Nephron (organoid): ENCODE data around the gene DRGX.

Experiments used
- H3K27ac Mint-ChIP-seq, 3 experiments: 2 replicates each; pipeline ENCODE4 v1.8.0; 2020; ENCODE audit warnings: mixed read lengths in 3 of 3, mild to moderate bottlenecking in 2 of 3, moderate library complexity in 1 of 3
- H3K27me3 Mint-ChIP-seq: 2 replicates; pipeline ENCODE4 v1.8.0; 2021; ENCODE audit warnings: low read depth, mild to moderate bottlenecking, moderate library complexity, mixed read lengths
- H3K36me3 Mint-ChIP-seq: 2 replicates; pipeline ENCODE4 v1.8.0; 2020; ENCODE audit warnings: low read depth, mixed read lengths
- H3K4me1 Mint-ChIP-seq: 2 replicates; pipeline ENCODE4 v1.8.0; 2020; ENCODE audit warnings: mixed read lengths
- H3K4me3 Mint-ChIP-seq, 3 experiments: 2 replicates each; pipeline ENCODE4 v1.8.0; 2020; ENCODE audit warnings: mild to moderate bottlenecking in 3 of 3, mixed read lengths in 3 of 3, moderate library complexity in 2 of 3
- H3K9me3 Mint-ChIP-seq: 2 replicates; pipeline ENCODE4 v1.8.0; 2020; ENCODE audit warnings: mixed read lengths
- TF ChIP-seq, protein P1 (sequence below), 3 experiments: fragments of 200-600 bp; sonication (generic); IDR thresholded peaks; one replicate each; pipeline ENCODE4 v1.5.0; 2021; ENCODE audit warnings: antibody characterized with exemption in 3 of 3; ENCODE audit not compliant: unreplicated experiment in 3 of 3

DRGX gene

GRCh38 chr10:49395741-49396665 is at the start of gene DRGX:
Gene DRGX, minus strand, starts transcription at chr10:49396089. Its CDS starts 649 bp downstream, at chr10:49395440.
- peaks cover 99% of the 10 kb centered on the region for H3K27me3 Mint-ChIP-seq
- H3K4me1 Mint-ChIP-seq, result peaks cover 6% of the 10 kb centered on the region
- TF ChIP-seq, protein P1, sequence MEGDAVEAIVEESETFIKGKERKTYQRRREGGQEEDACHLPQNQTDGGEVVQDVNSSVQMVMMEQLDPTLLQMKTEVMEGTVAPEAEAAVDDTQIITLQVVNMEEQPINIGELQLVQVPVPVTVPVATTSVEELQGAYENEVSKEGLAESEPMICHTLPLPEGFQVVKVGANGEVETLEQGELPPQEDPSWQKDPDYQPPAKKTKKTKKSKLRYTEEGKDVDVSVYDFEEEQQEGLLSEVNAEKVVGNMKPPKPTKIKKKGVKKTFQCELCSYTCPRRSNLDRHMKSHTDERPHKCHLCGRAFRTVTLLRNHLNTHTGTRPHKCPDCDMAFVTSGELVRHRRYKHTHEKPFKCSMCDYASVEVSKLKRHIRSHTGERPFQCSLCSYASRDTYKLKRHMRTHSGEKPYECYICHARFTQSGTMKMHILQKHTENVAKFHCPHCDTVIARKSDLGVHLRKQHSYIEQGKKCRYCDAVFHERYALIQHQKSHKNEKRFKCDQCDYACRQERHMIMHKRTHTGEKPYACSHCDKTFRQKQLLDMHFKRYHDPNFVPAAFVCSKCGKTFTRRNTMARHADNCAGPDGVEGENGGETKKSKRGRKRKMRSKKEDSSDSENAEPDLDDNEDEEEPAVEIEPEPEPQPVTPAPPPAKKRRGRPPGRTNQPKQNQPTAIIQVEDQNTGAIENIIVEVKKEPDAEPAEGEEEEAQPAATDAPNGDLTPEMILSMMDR (IDR thresholded peaks at IDR 0.05; ENCODE audit: unreplicated experiment in 3 of 3), result no peak
- no peaks in the 10 kb centered on the region for H3K36me3 Mint-ChIP-seq
- H3K4me3 Mint-ChIP-seq, result peak within 1 kb of the TSS; percentile 6 to 53 (median 29)
- no peak within 1 kb of the TSS for H3K27ac Mint-ChIP-seq
- H3K9me3 Mint-ChIP-seq, result no peaks in the 10 kb centered on the region

GRCh38 chr10:49444349-49444748 is 48.5 kb upstream of the DRGX start:
- H3K27ac Mint-ChIP-seq, result no peak overlapping the region
- TF ChIP-seq, protein P1 (IDR thresholded peaks at IDR 0.05; ENCODE audit: unreplicated experiment in 3 of 3), result no peak
- peaks cover 18% of the 10 kb centered on the region for H3K9me3 Mint-ChIP-seq
- H3K27me3 Mint-ChIP-seq, result no peaks in the 10 kb centered on the region
- peaks cover 20% of the 10 kb centered on the region for H3K36me3 Mint-ChIP-seq
- H3K4me3 Mint-ChIP-seq, result no peak overlapping the region
- no peaks in the 10 kb centered on the region for H3K4me1 Mint-ChIP-seq

GRCh38 chr10:49442863-49443262 is 47.0 kb upstream of the DRGX start:
- no peak overlapping the region for H3K4me3 Mint-ChIP-seq
- peaks cover 8% of the 10 kb centered on the region for H3K9me3 Mint-ChIP-seq
- H3K27ac Mint-ChIP-seq, result no peak overlapping the region
- H3K27me3 Mint-ChIP-seq, result no peaks in the 10 kb centered on the region
- peaks cover 12% of the 10 kb centered on the region for H3K36me3 Mint-ChIP-seq
- TF ChIP-seq, protein P1 (IDR thresholded peaks at IDR 0.05; ENCODE audit: unreplicated experiment in 3 of 3), result no peak
- H3K4me1 Mint-ChIP-seq, result no peaks in the 10 kb centered on the region

DNA sequence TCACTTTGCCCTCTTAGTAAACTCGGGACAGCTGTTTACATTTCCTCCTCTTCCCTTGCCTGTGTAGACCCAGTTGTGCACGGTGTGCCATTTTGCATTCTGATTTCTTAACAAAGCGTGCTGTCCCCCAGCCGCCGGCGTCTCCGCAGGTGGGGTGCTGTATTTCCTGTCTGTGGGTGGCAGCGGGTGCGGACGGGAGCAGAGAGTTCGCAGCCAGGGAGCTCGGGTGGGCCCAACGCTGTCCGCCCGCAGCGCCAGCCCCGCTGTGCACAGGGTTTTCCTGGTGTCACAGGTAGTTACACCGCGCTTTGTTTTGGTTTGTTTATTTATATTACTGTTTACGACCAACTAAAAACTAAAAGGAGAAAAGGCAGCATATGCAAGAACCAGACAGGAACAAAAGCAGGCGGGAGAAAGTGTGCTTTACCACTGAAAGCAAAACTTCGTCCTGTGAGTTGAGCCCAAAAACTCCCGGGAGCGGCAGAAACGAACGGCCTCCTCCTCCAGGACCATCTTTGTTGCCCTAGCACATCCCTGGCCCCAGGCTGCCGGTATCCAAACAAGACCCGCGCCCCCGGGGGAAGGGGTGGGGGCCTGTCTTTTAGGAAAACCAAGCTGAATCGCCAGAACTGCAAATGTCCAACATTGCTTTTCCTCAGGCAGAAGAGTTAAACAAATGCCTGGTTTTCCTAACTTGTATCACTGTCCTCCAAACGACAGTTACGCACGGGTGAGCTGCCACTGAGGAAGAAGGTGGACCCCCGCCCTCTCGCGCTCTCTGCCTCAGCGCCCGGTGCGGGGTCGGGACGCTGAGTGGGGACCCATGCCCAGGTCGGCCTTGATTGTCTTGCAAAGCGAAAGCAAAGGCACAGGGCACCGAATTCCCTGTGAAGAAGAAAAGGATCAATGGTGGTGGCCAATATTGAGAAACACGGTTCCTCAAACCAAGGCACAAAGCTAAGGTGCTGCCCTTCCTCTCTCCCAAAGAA is 45.9 kb upstream of the DRGX start:
- no peaks in the 10 kb centered on the region for H3K4me1 Mint-ChIP-seq
- H3K36me3 Mint-ChIP-seq, result peaks cover 12% of the 10 kb centered on the region
- H3K27ac Mint-ChIP-seq, result no peak overlapping the region
- peaks cover 4% of the 10 kb centered on the region for H3K9me3 Mint-ChIP-seq
- TF ChIP-seq, protein P1 (IDR thresholded peaks at IDR 0.05; ENCODE audit: unreplicated experiment in 3 of 3), result no peak
- H3K27me3 Mint-ChIP-seq, result no peaks in the 10 kb centered on the region
- no peak overlapping the region for H3K4me3 Mint-ChIP-seq

DNA sequence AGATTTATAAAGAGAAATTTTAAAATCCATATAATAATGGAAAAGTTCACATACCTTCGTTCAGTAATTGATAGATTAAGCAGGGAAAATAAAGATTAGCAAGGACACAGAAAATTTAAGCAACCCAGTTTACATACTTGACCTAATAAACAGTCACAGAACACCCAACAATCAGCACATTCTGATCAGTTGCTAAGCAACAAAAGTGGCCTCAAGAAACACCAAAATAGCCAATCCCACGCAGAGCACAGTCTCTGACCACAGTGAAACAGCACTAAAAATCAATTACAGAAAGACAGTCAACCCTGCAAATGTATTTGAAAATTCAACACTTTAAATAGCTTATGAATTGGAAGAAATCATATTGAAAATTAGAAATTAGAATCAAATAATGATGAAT is 39.3 kb upstream of the DRGX start:
- Mint-ChIP-seq H3K27ac (no peak overlapping the region), H3K4me3 (no peak overlapping the region), H3K9me3 (peaks cover 13% of the 10 kb centered on the region), H3K4me1 (no peaks in the 10 kb centered on the region), H3K27me3 (no peaks in the 10 kb centered on the region), H3K36me3 (peaks cover under 1% of the 10 kb centered on the region)
- TF ChIP-seq, protein P1 (IDR thresholded peaks at IDR 0.05; ENCODE audit: unreplicated experiment in 3 of 3), result no peak
